Fibroblast of lung (primary cell): Measurements from ENCODE around the gene FHOD3. TPM values are rescaled to one million over a fixed set of nuclear protein-coding genes. Genes with fewer than 3 reads are reported as not detected.
"Not testable (repeated sequence)": the region's sequence is repeated elsewhere in the genome, so short reads cannot be mapped to it uniquely, and the experiment has no call there.

Source experiments
- DNase-seq, 2 donors: peaks; one replicate each; pipeline versions ENCODE4 v3.0.0 to v3.0.0-alpha.2; 2010; ENCODE audit warnings: low read depth in 2 of 2
- H2AFZ ChIP-seq: 2 replicates; pipeline ENCODE4 v1.5.1; 2012; ENCODE audit warnings: low read length, control low read depth, inconsistent platforms
- H3K27ac ChIP-seq: 2 replicates; pipeline ENCODE4 v1.5.1; 2011; ENCODE audit warnings: low read length, control low read depth; ENCODE audit not compliant: insufficient read depth
- H3K27me3 ChIP-seq: 2 replicates; pipeline ENCODE4 v1.5.1; 2011; ENCODE audit warnings: mild to moderate bottlenecking, low read length; ENCODE audit not compliant: control insufficient read depth, insufficient read depth
- H3K36me3 ChIP-seq: 2 replicates; pipeline ENCODE4 v1.5.1; 2011; ENCODE audit warnings: low read length; ENCODE audit not compliant: control insufficient read depth, insufficient read depth
- H3K4me1 ChIP-seq: 2 replicates; pipeline ENCODE4 v1.5.1; 2011; ENCODE audit warnings: low read length; ENCODE audit not compliant: control insufficient read depth, insufficient read depth; ENCODE audit errors: extremely low read depth
- H3K4me2 ChIP-seq: 2 replicates; pipeline ENCODE4 v1.5.1; 2011; ENCODE audit warnings: low read length, control low read depth; ENCODE audit not compliant: insufficient read depth; ENCODE audit errors: extremely low read depth
- H3K4me3 ChIP-seq, 4 experiments: fragments of 200-600 bp in 1 of 4; sonication (generic) in 1 of 4; replicated peaks in 1 of 4; 2 replicates each; pipeline ENCODE4 v1.5.1; 2011 to 2016; ENCODE audit warnings: low read length in 4 of 4, low read depth in 3 of 4, mild to moderate bottlenecking in 3 of 4, control low read depth in 2 of 4, inconsistent platforms in 1 of 4, mixed read lengths in 1 of 4; ENCODE audit not compliant: insufficient read depth in 1 of 4; ENCODE audit errors: control extremely low read depth in 1 of 4
- H3K79me2 ChIP-seq: 2 replicates; pipeline ENCODE4 v1.5.1; 2012; ENCODE audit warnings: mild to moderate bottlenecking, low read length, inconsistent platforms; ENCODE audit not compliant: control insufficient read depth, insufficient read depth
- H3K9ac ChIP-seq: 2 replicates; pipeline ENCODE4 v1.5.1; 2011; ENCODE audit warnings: mild to moderate bottlenecking, low read length, control low read depth; ENCODE audit not compliant: insufficient read depth
- H3K9me3 ChIP-seq: 2 replicates; pipeline ENCODE4 v1.5.1; 2012; ENCODE audit warnings: low read depth, low read length; ENCODE audit not compliant: control insufficient read depth, insufficient read depth
- H4K20me1 ChIP-seq: 2 replicates; pipeline ENCODE4 v1.5.1; 2011; ENCODE audit warnings: low read length; ENCODE audit not compliant: control insufficient read depth, insufficient read depth; ENCODE audit errors: extremely low read depth
- CTCF ChIP-seq, 2 donors: IDR thresholded peaks in 1 of 2; conservative IDR thresholded peaks in 1 of 2; 1 replicate in 1 of 2; 2 replicates in 1 of 2; pipeline ENCODE4 v1.5.1; 2011 to 2012; ENCODE audit warnings: low read length in 2 of 2, control low read depth in 1 of 2, inconsistent platforms in 1 of 2, low read depth in 1 of 2, mild to moderate bottlenecking in 1 of 2
- EZH2 ChIP-seq: IDR thresholded peaks from 2 replicates; pipeline ENCODE4 v1.5.1; 2012; ENCODE audit warnings: low read length, control low read depth, mild to moderate bottlenecking; ENCODE audit errors: missing control alignments
- polyA plus RNA-seq, 2 donors: library from polyadenylated mRNA; depleted of rRNA in 1 of 2; stranded (reverse) in 1 of 2; unstranded in 1 of 2; fragments of >200 nt; gene quantifications; 2 replicates each; pipeline ENCODE4 v1.2.1, GENCODE V29; 2011 to 2012; ENCODE audit warnings: missing spikeins in 1 of 2
- total RNA-seq: library from RNA; depleted of rRNA; stranded (reverse); fragments of >200 nt; gene quantifications from 2 replicates; pipeline ENCODE4 v1.2.1, GENCODE V29; 2014

The FHOD3 gene
- total and polyA plus RNA-seq, 2 donors (not counting 1 experiment from before 2014, with no cell fraction given): 16.1 to 28.2 TPM

- Histone ChIP-seq H4K20me1 (no peaks in the 10 kb centered on the region), H3K9me3 (no peaks in the 10 kb centered on the region), H3K4me2 (no peak overlapping the region), H3K27ac (no peak overlapping the region), H3K9ac (no peak overlapping the region), H3K4me1 (peaks cover 9% of the 10 kb centered on the region), H3K27me3 (no peaks in the 10 kb centered on the region), H3K4me3 (no peak overlapping the region), H3K36me3 (no peaks in the 10 kb centered on the region), H2AFZ (no peak overlapping the region), H3K79me2 (no peaks in the 10 kb centered on the region)
- no peak for DNase-seq
- TF ChIP-seq EZH2: no peak
- no peak for TF ChIP-seq CTCF (conservative IDR thresholded peaks at IDR 0.05 in 1 of 2, IDR thresholded peaks at IDR 0.05 in 1 of 2; ENCODE audit: low read depth in 1 of 2, low read length in 2 of 2)
These were observed 463.1 kb downstream of the FHOD3 start for GRCh38 chr18:36760598-36760997.

GRCh38 chr18:36761186-36761698 lies 463.7 kb downstream of the FHOD3 start:
- TF ChIP-seq EZH2: no peak
- no peak for TF ChIP-seq CTCF (conservative IDR thresholded peaks at IDR 0.05 in 1 of 2, IDR thresholded peaks at IDR 0.05 in 1 of 2; ENCODE audit: low read depth in 1 of 2, low read length in 2 of 2)
- no peaks in the 10 kb centered on the region for H3K27me3 ChIP-seq
- no peaks in the 10 kb centered on the region for H3K9me3 ChIP-seq
- H3K4me3 ChIP-seq: no peak overlapping the region
- no peak overlapping the region for H3K27ac ChIP-seq
- H3K4me2 ChIP-seq: no peak overlapping the region
- H3K9ac ChIP-seq: no peak overlapping the region
- no peak for DNase-seq
- no peaks in the 10 kb centered on the region for H3K36me3 ChIP-seq
- H3K4me1 ChIP-seq: peaks cover 5% of the 10 kb centered on the region
- no peaks in the 10 kb centered on the region for H3K79me2 ChIP-seq
- no peaks in the 10 kb centered on the region for H4K20me1 ChIP-seq
- H2AFZ ChIP-seq: no peak overlapping the region

GRCh38 chr18:36762074-36762473 lies 464.6 kb downstream of the FHOD3 start:
- H4K20me1 ChIP-seq: no peaks in the 10 kb centered on the region
- H3K27me3 ChIP-seq: no peaks in the 10 kb centered on the region
- H3K27ac ChIP-seq: no peak overlapping the region
- H3K4me2 ChIP-seq: no peak overlapping the region
- H3K36me3 ChIP-seq: no peaks in the 10 kb centered on the region
- no peak overlapping the region for H3K4me3 ChIP-seq
- peak in 1 of 2 donors; percentile 74 for DNase-seq
- peaks cover 3% of the 10 kb centered on the region for H3K4me1 ChIP-seq
- H3K9me3 ChIP-seq: no peaks in the 10 kb centered on the region
- no peak overlapping the region for H3K9ac ChIP-seq
- H2AFZ ChIP-seq: no peak overlapping the region
- H3K79me2 ChIP-seq: no peaks in the 10 kb centered on the region
- TF ChIP-seq CTCF (conservative IDR thresholded peaks at IDR 0.05 in 1 of 2, IDR thresholded peaks at IDR 0.05 in 1 of 2; ENCODE audit: low read depth in 1 of 2, low read length in 2 of 2) (no peak), EZH2 (no peak)

- not testable (repeated sequence) for DNase-seq, H3K36me3 ChIP-seq, H3K4me2 ChIP-seq, H4K20me1 ChIP-seq, H2AFZ ChIP-seq, H3K4me1 ChIP-seq, H3K4me3 ChIP-seq, H3K9me3 ChIP-seq, H3K27ac ChIP-seq, H3K79me2 ChIP-seq, H3K27me3 ChIP-seq, H3K9ac ChIP-seq
These were observed 465.5 kb downstream of the FHOD3 start for GRCh38 chr18:36762965-36763364.
